Caco-2 (cell line): Measurements from ENCODE around the gene CYB5D1. TPM values are rescaled to one million over a fixed set of nuclear protein-coding genes. Genes with fewer than 3 reads are reported as not detected.

ENCODE experiments used
- BruUV-seq: library from RNA; stranded (reverse); fragments of 400-500 nt; replicated peaks from 2 replicates; lab custom pipeline; 2021; lab: Mats Ljungman, UMichigan
- CTCF ChIA-PET: fragments of 300-600 bp; sonication (Branson Sonifier 250); formaldehyde crosslinking; loops from one replicate; lab custom pipeline; 2022; ENCODE audit warnings: antibody characterized with exemption; lab: Charles Lee
- POLR2A ChIA-PET: fragments of 300-600 bp; sonication (Branson Sonifier 250); formaldehyde crosslinking; loops from one replicate; lab custom pipeline; 2022; ENCODE audit warnings: antibody characterized with exemption; lab: Charles Lee
- DNase-seq, 2 experiments: peaks; one replicate each; pipeline versions ENCODE4 v3.0.0 to v3.0.0-alpha.2; 2020 to 2022
- H3K27me3 ChIP-seq: replicated peaks from 2 replicates; pipeline ENCODE4 v1.6.0; 2011; ENCODE audit warnings: low read length; ENCODE audit not compliant: control insufficient read depth, insufficient read depth
- H3K36me3 ChIP-seq: 2 replicates; pipeline ENCODE4 v1.5.1; 2011; ENCODE audit warnings: low read length; ENCODE audit not compliant: control insufficient read depth, insufficient read depth
- H3K4me1 ChIP-seq: fragments of 250-450 bp; sonication (Bioruptor Pico); 2 replicates; pipeline ENCODE4 v1.5.1; 2020; ENCODE audit warnings: mild to moderate bottlenecking
- H3K4me3 ChIP-seq: 2 replicates; pipeline ENCODE4 v1.5.1; 2011; ENCODE audit warnings: low read depth, mild to moderate bottlenecking, control low read depth, low read length
- H3K9me3 ChIP-seq: fragments of 250-450 bp; sonication (Bioruptor Pico); 2 replicates; pipeline ENCODE4 v1.5.1; 2020; ENCODE audit warnings: mild to moderate bottlenecking, moderate library complexity
- H3K27ac Mint-ChIP-seq: one replicate; pipeline ENCODE4 v1.8.0; 2022; ENCODE audit warnings: mixed read lengths; ENCODE audit not compliant: unreplicated experiment
- H3K27me3 Mint-ChIP-seq: one replicate; pipeline ENCODE4 v1.8.0; 2022; ENCODE audit warnings: mixed read lengths; ENCODE audit not compliant: insufficient read depth, unreplicated experiment
- H3K36me3 Mint-ChIP-seq: one replicate; pipeline ENCODE4 v1.8.0; 2022; ENCODE audit warnings: mild to moderate bottlenecking, mixed read lengths; ENCODE audit not compliant: insufficient read depth, unreplicated experiment
- H3K4me1 Mint-ChIP-seq: one replicate; pipeline ENCODE4 v1.8.0; 2022; ENCODE audit warnings: low read depth, mixed read lengths; ENCODE audit not compliant: unreplicated experiment
- H3K4me3 Mint-ChIP-seq: one replicate; pipeline ENCODE4 v1.8.0; 2022; ENCODE audit warnings: mild to moderate bottlenecking, moderate library complexity, mixed read lengths; ENCODE audit not compliant: unreplicated experiment
- H3K9me3 Mint-ChIP-seq: one replicate; pipeline ENCODE4 v1.8.0; 2022; ENCODE audit warnings: mixed read lengths; ENCODE audit not compliant: unreplicated experiment
- CTCF ChIP-seq, 2 experiments: fragments of 200-600 bp in 1 of 2; IDR thresholded peaks; 1 replicate in 1 of 2; 2 replicates in 1 of 2; pipeline versions ENCODE4 v1.5.1 to v1.8.0; 2011 to 2022; ENCODE audit warnings: antibody characterized with exemption in 1 of 2, control low read depth in 1 of 2, inconsistent platforms in 1 of 2, low read depth in 1 of 2, low read length in 1 of 2, mild to moderate bottlenecking in 1 of 2, moderate library complexity in 1 of 2; ENCODE audit not compliant: insufficient read depth in 1 of 2, severe bottlenecking in 1 of 2, unreplicated experiment in 1 of 2
- intact Hi-C: fragments of 100-400 bp; cut with micrococcal nuclease; formaldehyde crosslinking; loops from one replicate; pipeline ENCODE4 v1.10.0; 2022; ENCODE audit not compliant: unreplicated experiment
- total RNA-seq: library from RNA; stranded (reverse); gene quantifications from 2 replicates; pipeline ENCODE4 v1.2.3, GENCODE V29; 2022

CYB5D1 gene
- total RNA-seq, 1 experiment from 2014 or later, result 6.1 TPM

- Histone ChIP-seq H3K36me3 (no peaks in the 10 kb centered on the region), H3K4me3 (peak overlapping the region; percentile 82), H3K9me3 (no peaks in the 10 kb centered on the region), H3K4me1 (peaks cover 35% of the 10 kb centered on the region), H3K27me3 (no peaks in the 10 kb centered on the region)
- intact Hi-C loops, result loop anchor here (5.0 kb wide), 1 partner anchor 220 kb away; no protein-coding TSS in a partner anchor
- peak; percentile 95 to 98 for DNase-seq
- BruUV-seq, result no TSS peak
- CTCF ChIA-PET, result interaction anchor here (0.7 to 1.3 kb wide), 4 partner anchors 20 to 120 kb away, joined by 3 to 11 read pairs (median 4); partner anchors contain the start of genes CYB5D1, DNAH2 and NAA38
- POLR2A ChIA-PET, result interaction anchor here (0.5 to 1.3 kb wide), 7 partner anchors 8 to 433 kb away, joined by 3 to 14 read pairs (median 4); partner anchors contain the start of genes ATP1B2, CYB5D1, NAA38 and TMEM256
- peaks cover 29% of the 10 kb centered on the region for H3K4me1 Mint-ChIP-seq
- no peaks in the 10 kb centered on the region for H3K9me3 Mint-ChIP-seq
- peak overlapping the region; percentile 99 for H3K27ac Mint-ChIP-seq
- peak overlapping the region; percentile 98 for H3K4me3 Mint-ChIP-seq
- H3K27me3 Mint-ChIP-seq, result no peaks in the 10 kb centered on the region
- no peak for TF ChIP-seq CTCF (IDR thresholded peaks at IDR 0.05; ENCODE audit: insufficient read depth in 1 of 2, low read depth in 1 of 2, low read length in 1 of 2, severe bottlenecking in 1 of 2, unreplicated experiment in 1 of 2)
- peaks cover 46% of the 10 kb centered on the region for H3K36me3 Mint-ChIP-seq
These were observed 21.0 kb upstream of the CYB5D1 start for GRCh38 chr17:7836596-7837407.

GRCh38 chr17:7837408-7838088 is 20.3 kb upstream of the CYB5D1 start:
- Histone ChIP-seq H3K4me3 (peak overlapping the region; percentile 34), H3K36me3 (no peaks in the 10 kb centered on the region), H3K9me3 (no peaks in the 10 kb centered on the region), H3K4me1 (peaks cover 35% of the 10 kb centered on the region), H3K27me3 (no peaks in the 10 kb centered on the region)
- Mint-ChIP-seq H3K4me3 (peak overlapping the region; percentile 98), H3K27me3 (no peaks in the 10 kb centered on the region), H3K9me3 (no peaks in the 10 kb centered on the region), H3K27ac (peak overlapping the region; percentile 99), H3K4me1 (peaks cover 29% of the 10 kb centered on the region), H3K36me3 (peaks cover 54% of the 10 kb centered on the region)
- CTCF ChIA-PET, result interaction anchor here (1.0 to 1.3 kb wide), 3 partner anchors 20 to 121 kb away, joined by 3 to 11 read pairs (median 4); partner anchors contain the start of genes CYB5D1, DNAH2 and NAA38
- intact Hi-C loops, result loop anchor here (5.0 kb wide), 1 partner anchor 220 kb away; no protein-coding TSS in a partner anchor
- POLR2A ChIA-PET, result interaction anchor here (0.6 to 1.3 kb wide), 4 partner anchors 20 to 187 kb away, joined by 3 to 14 read pairs (median 4); partner anchors contain the start of genes ATP1B2, CYB5D1, NAA38 and TP53
- no peak for TF ChIP-seq CTCF (IDR thresholded peaks at IDR 0.05; ENCODE audit: insufficient read depth in 1 of 2, low read depth in 1 of 2, low read length in 1 of 2, severe bottlenecking in 1 of 2, unreplicated experiment in 1 of 2)
- BruUV-seq, result no TSS peak
- no peak for DNase-seq
